Astrocyte (in vitro differentiated cells and primary cell): Measurements from ENCODE around the gene IMMP2L. TPM values are rescaled to one million over a fixed set of nuclear protein-coding genes. Genes with fewer than 3 reads are reported as not detected.
A peak's percentile ranks its signal among the peaks of the same experiment; 100 is the strongest.

Source experiments
- DNase-seq: peaks from one replicate; pipeline ENCODE4 v3.0.0-alpha.2; 2010; ENCODE audit warnings: low read depth
- FAIRE-seq: peaks from 2 replicates; lab custom pipeline; 2011; peaks lifted over from hg19 to GRCh38; lab: Jason Lieb, UNC
- H2AFZ ChIP-seq: 2 replicates; pipeline ENCODE4 v1.6.0; 2012; ENCODE audit warnings: low read depth, low read length, inconsistent platforms
- H3K27ac ChIP-seq: 2 replicates; pipeline ENCODE4 v1.5.1; 2011; ENCODE audit warnings: low read depth, low read length, inconsistent platforms
- H3K27me3 ChIP-seq: 2 replicates; pipeline ENCODE4 v1.6.0; 2011; ENCODE audit warnings: low read length, inconsistent platforms; ENCODE audit not compliant: insufficient read depth
- H3K36me3 ChIP-seq: 2 replicates; pipeline ENCODE4 v1.5.1; 2011; ENCODE audit warnings: low read length, inconsistent platforms; ENCODE audit not compliant: insufficient read depth
- H3K4me1 ChIP-seq: 2 replicates; pipeline ENCODE4 v1.5.1; 2011; ENCODE audit warnings: low read length, inconsistent platforms; ENCODE audit not compliant: insufficient read depth
- H3K4me2 ChIP-seq: 2 replicates; pipeline ENCODE4 v1.6.0; 2012; ENCODE audit warnings: low read length, inconsistent platforms
- H3K4me3 ChIP-seq: 2 replicates; pipeline ENCODE4 v1.5.1; 2011; ENCODE audit warnings: low read depth, mild to moderate bottlenecking, low read length, inconsistent platforms; ENCODE audit not compliant: insufficient read depth
- H3K79me2 ChIP-seq: 2 replicates; pipeline ENCODE4 v1.6.0; 2012; ENCODE audit warnings: mild to moderate bottlenecking, low read length, inconsistent platforms; ENCODE audit not compliant: insufficient read depth
- H3K9ac ChIP-seq: 2 replicates; pipeline ENCODE4 v1.6.0; 2012; ENCODE audit warnings: mild to moderate bottlenecking, low read length, inconsistent platforms
- H3K9me3 ChIP-seq: 2 replicates; pipeline ENCODE4 v1.5.1; 2012; ENCODE audit warnings: low read depth, mild to moderate bottlenecking, low read length, inconsistent platforms; ENCODE audit not compliant: insufficient read depth
- H4K20me1 ChIP-seq: 2 replicates; pipeline ENCODE4 v1.6.0; 2012; ENCODE audit warnings: low read length, inconsistent platforms; ENCODE audit not compliant: insufficient read depth
- H3K27ac Mint-ChIP-seq: one replicate; pipeline ENCODE4 v1.8.0; 2021; ENCODE audit warnings: mild to moderate bottlenecking, mixed read lengths; ENCODE audit not compliant: unreplicated experiment
- H3K27me3 Mint-ChIP-seq: one replicate; pipeline ENCODE4 v1.8.0; 2021; ENCODE audit warnings: low read depth, mixed read lengths; ENCODE audit not compliant: unreplicated experiment
- H3K36me3 Mint-ChIP-seq: one replicate; pipeline ENCODE4 v1.8.0; 2021; ENCODE audit warnings: low read depth, mixed read lengths; ENCODE audit not compliant: unreplicated experiment
- H3K4me1 Mint-ChIP-seq: one replicate; pipeline ENCODE4 v1.8.0; 2021; ENCODE audit warnings: low read depth, mixed read lengths; ENCODE audit not compliant: unreplicated experiment
- H3K4me3 Mint-ChIP-seq: one replicate; pipeline ENCODE4 v1.8.0; 2021; ENCODE audit warnings: mild to moderate bottlenecking, moderate library complexity, mixed read lengths; ENCODE audit not compliant: unreplicated experiment
- H3K9me3 Mint-ChIP-seq: one replicate; pipeline ENCODE4 v1.8.0; 2021; ENCODE audit warnings: mild to moderate bottlenecking, mixed read lengths; ENCODE audit not compliant: unreplicated experiment
- CTCF ChIP-seq: IDR thresholded peaks from 2 replicates; pipeline ENCODE4 v1.5.1; 2011; ENCODE audit warnings: low read depth, mild to moderate bottlenecking, inconsistent platforms, low read length, moderate library complexity; ENCODE audit not compliant: insufficient read depth
- EZH2 ChIP-seq: IDR thresholded peaks from 2 replicates; pipeline ENCODE4 v1.6.1; 2012; ENCODE audit warnings: mild to moderate bottlenecking, low read length, inconsistent platforms; ENCODE audit not compliant: insufficient read depth
- total RNA-seq: library from RNA; stranded (reverse); gene quantifications from 2 replicates; pipeline ENCODE4 v1.2.1, GENCODE V29; 2021

The IMMP2L gene
- total RNA-seq, 1 donor from 2014 or later = 13.8 TPM

GRCh38 chr7:111531993-111532392, 30.3 kb downstream of the IMMP2L start:
- Histone ChIP-seq H2AFZ (no peak overlapping the region), H3K79me2 (no peaks in the 10 kb centered on the region), H3K27ac (no peak overlapping the region), H3K4me3 (no peak overlapping the region), H3K27me3 (no peaks in the 10 kb centered on the region), H3K9me3 (no peaks in the 10 kb centered on the region), H3K9ac (no peak overlapping the region), H4K20me1 (no peaks in the 10 kb centered on the region), H3K4me1 (no peaks in the 10 kb centered on the region), H3K36me3 (no peaks in the 10 kb centered on the region), H3K4me2 (no peak overlapping the region)
- H3K36me3 Mint-ChIP-seq = no peaks in the 10 kb centered on the region
- FAIRE-seq (no peak), DNase-seq (no peak)
- H3K9me3 Mint-ChIP-seq = no peaks in the 10 kb centered on the region
- no peak overlapping the region for H3K4me3 Mint-ChIP-seq
- no peaks in the 10 kb centered on the region for H3K27me3 Mint-ChIP-seq
- no peak overlapping the region for H3K27ac Mint-ChIP-seq
- TF ChIP-seq EZH2 (no peak), CTCF (no peak)
- H3K4me1 Mint-ChIP-seq = no peaks in the 10 kb centered on the region

- H3K9me3 Mint-ChIP-seq = no peaks in the 10 kb centered on the region
- H3K27me3 Mint-ChIP-seq = no peaks in the 10 kb centered on the region
- H3K4me1 ChIP-seq = no peaks in the 10 kb centered on the region
- H4K20me1 ChIP-seq = no peaks in the 10 kb centered on the region
- no peak for DNase-seq
- no peak overlapping the region for H3K4me2 ChIP-seq
- H3K9ac ChIP-seq = no peak overlapping the region
- H3K36me3 Mint-ChIP-seq = no peaks in the 10 kb centered on the region
- H3K27ac ChIP-seq = no peak overlapping the region
- no peak overlapping the region for H3K27ac Mint-ChIP-seq
- no peak for TF ChIP-seq CTCF
- no peak for TF ChIP-seq EZH2
- H3K27me3 ChIP-seq = no peaks in the 10 kb centered on the region
- no peaks in the 10 kb centered on the region for H3K36me3 ChIP-seq
- H2AFZ ChIP-seq = no peak overlapping the region
- H3K9me3 ChIP-seq = no peaks in the 10 kb centered on the region
- H3K79me2 ChIP-seq = no peaks in the 10 kb centered on the region
- no peak overlapping the region for H3K4me3 Mint-ChIP-seq
- H3K4me3 ChIP-seq = no peak overlapping the region
- FAIRE-seq = no peak
- H3K4me1 Mint-ChIP-seq = no peaks in the 10 kb centered on the region
Measured at GRCh38 chr7:111530356-111530668, 32.0 kb downstream of the IMMP2L start.

GRCh38 chr7:111529507-111530355, 32.6 kb downstream of the IMMP2L start:
- Mint-ChIP-seq H3K27ac (no peak overlapping the region), H3K4me3 (no peak overlapping the region), H3K9me3 (no peaks in the 10 kb centered on the region), H3K4me1 (no peaks in the 10 kb centered on the region), H3K36me3 (no peaks in the 10 kb centered on the region), H3K27me3 (no peaks in the 10 kb centered on the region)
- no peaks in the 10 kb centered on the region for H3K36me3 ChIP-seq
- no peaks in the 10 kb centered on the region for H3K27me3 ChIP-seq
- H3K9ac ChIP-seq = no peak overlapping the region
- H3K79me2 ChIP-seq = no peaks in the 10 kb centered on the region
- DNase-seq (peak; percentile 9), FAIRE-seq (no peak)
- TF ChIP-seq EZH2 = no peak
- no peak for TF ChIP-seq CTCF
- no peak overlapping the region for H3K4me3 ChIP-seq
- H3K4me2 ChIP-seq = no peak overlapping the region
- H4K20me1 ChIP-seq = no peaks in the 10 kb centered on the region
- H3K27ac ChIP-seq = no peak overlapping the region
- H3K4me1 ChIP-seq = no peaks in the 10 kb centered on the region
- H2AFZ ChIP-seq = no peak overlapping the region
- H3K9me3 ChIP-seq = no peaks in the 10 kb centered on the region
